ENCODE results near the gene SIGLEC11. TPM values are rescaled to one million over a fixed set of nuclear protein-coding genes. Genes with fewer than 3 reads are reported as not detected.
"Not testable (repeated sequence)": the region's sequence is repeated elsewhere in the genome, so short reads cannot be mapped to it uniquely, and the experiment has no call there.

Gene SIGLEC11
- 1 to 10 TPM in 2 of 10 donors, under 1 TPM in 8; 0.51 to 1.2 (median 0.80) TPM for polyA plus RNA-seq (ENCODE audit: insufficient read length in 10 of 10)
- long read RNA-seq, donor 1 = 0 reads
- long read RNA-seq, donor 2, partial matches to known transcripts = 0 of 1 reads
- long read RNA-seq, donor 2, other reads (novel, unspliced or antisense) = 0 of 1 reads
- long read RNA-seq, donor 3 = 0 reads
- long read RNA-seq, donor 4 = 0 reads
- long read RNA-seq, donor 5 = 0 reads
- long read RNA-seq, donor 6 = 0 reads
- long read RNA-seq, donor 7 = 0 reads
- long read RNA-seq, donor 8 = 0 reads
- long read RNA-seq, donor 9 = 0 reads

- not testable (repeated sequence) for DNase-seq
These were observed at the start of gene SIGLEC11 for GRCh38 chr19:49960980-49961379. TSS of gene SIGLEC11 (minus strand) at chr19:49961172. CDS start at chr19:49961081, 91 bp downstream.

GRCh38 chr19:50008532-50008931, 47.6 kb upstream of the SIGLEC11 start:
- no peak for DNase-seq

- DNase-seq = no peak
These were observed 47.0 kb upstream of the SIGLEC11 start for GRCh38 chr19:50007947-50008346.

GRCh38 chr19:50007170-50007569, 46.2 kb upstream of the SIGLEC11 start:
- DNase-seq = no peak

GRCh38 chr19:50005428-50005827, 44.5 kb upstream of the SIGLEC11 start:
- no peak for DNase-seq

GRCh38 chr19:50003810-50004419, 42.9 kb upstream of the SIGLEC11 start:
- DNase-seq = peak in 1 of 3 donors; percentile 90

GRCh38 chr19:50003254-50003788, 42.3 kb upstream of the SIGLEC11 start:
- DNase-seq = no peak

GRCh38 chr19:50002386-50002960, 41.5 kb upstream of the SIGLEC11 start:
- DNase-seq = no peak

GRCh38 chr19:50001775-50002174, 40.8 kb upstream of the SIGLEC11 start:
- no peak for DNase-seq

- DNase-seq = no peak
These were observed 40.0 kb upstream of the SIGLEC11 start for GRCh38 chr19:50000841-50001557.

- no peak for DNase-seq
These were observed 39.3 kb upstream of the SIGLEC11 start for GRCh38 chr19:50000038-50000840.

- peak in 1 of 3 donors; percentile 6 for DNase-seq
These were observed 38.5 kb upstream of the SIGLEC11 start for GRCh38 chr19:49999371-50000010.

GRCh38 chr19:49997709-49998108, 36.7 kb upstream of the SIGLEC11 start:
- peak in 1 of 3 donors; percentile 27 for DNase-seq

GRCh38 chr19:49988433-49988832, 27.5 kb upstream of the SIGLEC11 start:
- no peak for DNase-seq

GRCh38 chr19:49988007-49988406, 27.0 kb upstream of the SIGLEC11 start:
- no peak for DNase-seq

GRCh38 chr19:49987159-49987698, 26.3 kb upstream of the SIGLEC11 start:
- DNase-seq = peak; percentile 88 to 95 (median 92)

GRCh38 chr19:49986354-49986753, 25.4 kb upstream of the SIGLEC11 start:
- no peak for DNase-seq

- DNase-seq = no peak
These were observed 24.9 kb upstream of the SIGLEC11 start for GRCh38 chr19:49985871-49986270.

GRCh38 chr19:49984491-49984890, 23.5 kb upstream of the SIGLEC11 start:
- DNase-seq = no peak

GRCh38 chr19:49983645-49984229, 22.8 kb upstream of the SIGLEC11 start:
- peak; percentile 24 to 65 (median 60) for DNase-seq

All from muscle of back (tissue), 13 donors.